ENCODE measurements around the gene THRB. TPM values are rescaled to one million over a fixed set of nuclear protein-coding genes. Genes with fewer than 3 reads are reported as not detected.
A peak's percentile ranks its signal among the peaks of the same experiment; 100 is the strongest.

THRB gene
- total RNA-seq, 1 experiment from 2014 or later = 5.8 TPM

GRCh38 chr3:24495326-24495994, 810 bp upstream of the THRB start:
- TF ChIP-seq ZNF281 (CRISPR knock-in tag; IDR thresholded peaks at IDR 0.05) (no peak), SP1 (CRISPR knock-in tag; conservative IDR thresholded peaks at IDR 0.05) (0 out of 2 replicates have a peak, but pooled peaks have one; percentile 0), KAT7 (CRISPR knock-in tag; IDR thresholded peaks at IDR 0.05; ENCODE audit: borderline replicate concordance) (no peak), ZNF263 (CRISPR knock-in tag; IDR thresholded peaks at IDR 0.05; ENCODE audit: low read depth) (peak; percentile 78), PRDM15 (CRISPR knock-in tag; IDR thresholded peaks at IDR 0.05) (0 out of 2 replicates have a peak, but pooled peaks have one; percentile 20), ZBTB43 (CRISPR knock-in tag; IDR thresholded peaks at IDR 0.05) (0 out of 2 replicates have a peak, but pooled peaks have one; percentile 44), IRF2 (CRISPR knock-in tag; IDR thresholded peaks at IDR 0.05; ENCODE audit: borderline replicate concordance, low read depth) (no peak), ZMAT4 (CRISPR knock-in tag; IDR thresholded peaks at IDR 0.05) (no peak), CREM (CRISPR knock-in tag; IDR thresholded peaks at IDR 0.05) (0 out of 2 replicates have a peak, but pooled peaks have one; percentile 11)
- TF ChIP-seq, protein P1, sequence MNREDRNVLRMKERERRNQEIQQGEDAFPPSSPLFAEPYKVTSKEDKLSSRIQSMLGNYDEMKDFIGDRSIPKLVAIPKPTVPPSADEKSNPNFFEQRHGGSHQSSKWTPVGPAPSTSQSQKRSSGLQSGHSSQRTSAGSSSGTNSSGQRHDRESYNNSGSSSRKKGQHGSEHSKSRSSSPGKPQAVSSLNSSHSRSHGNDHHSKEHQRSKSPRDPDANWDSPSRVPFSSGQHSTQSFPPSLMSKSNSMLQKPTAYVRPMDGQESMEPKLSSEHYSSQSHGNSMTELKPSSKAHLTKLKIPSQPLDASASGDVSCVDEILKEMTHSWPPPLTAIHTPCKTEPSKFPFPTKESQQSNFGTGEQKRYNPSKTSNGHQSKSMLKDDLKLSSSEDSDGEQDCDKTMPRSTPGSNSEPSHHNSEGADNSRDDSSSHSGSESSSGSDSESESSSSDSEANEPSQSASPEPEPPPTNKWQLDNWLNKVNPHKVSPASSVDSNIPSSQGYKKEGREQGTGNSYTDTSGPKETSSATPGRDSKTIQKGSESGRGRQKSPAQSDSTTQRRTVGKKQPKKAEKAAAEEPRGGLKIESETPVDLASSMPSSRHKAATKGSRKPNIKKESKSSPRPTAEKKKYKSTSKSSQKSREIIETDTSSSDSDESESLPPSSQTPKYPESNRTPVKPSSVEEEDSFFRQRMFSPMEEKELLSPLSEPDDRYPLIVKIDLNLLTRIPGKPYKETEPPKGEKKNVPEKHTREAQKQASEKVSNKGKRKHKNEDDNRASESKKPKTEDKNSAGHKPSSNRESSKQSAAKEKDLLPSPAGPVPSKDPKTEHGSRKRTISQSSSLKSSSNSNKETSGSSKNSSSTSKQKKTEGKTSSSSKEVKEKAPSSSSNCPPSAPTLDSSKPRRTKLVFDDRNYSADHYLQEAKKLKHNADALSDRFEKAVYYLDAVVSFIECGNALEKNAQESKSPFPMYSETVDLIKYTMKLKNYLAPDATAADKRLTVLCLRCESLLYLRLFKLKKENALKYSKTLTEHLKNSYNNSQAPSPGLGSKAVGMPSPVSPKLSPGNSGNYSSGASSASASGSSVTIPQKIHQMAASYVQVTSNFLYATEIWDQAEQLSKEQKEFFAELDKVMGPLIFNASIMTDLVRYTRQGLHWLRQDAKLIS (CRISPR knock-in tag; IDR thresholded peaks at IDR 0.05; ENCODE audit: borderline replicate concordance) = no peak
- TF ChIP-seq, protein P2, sequence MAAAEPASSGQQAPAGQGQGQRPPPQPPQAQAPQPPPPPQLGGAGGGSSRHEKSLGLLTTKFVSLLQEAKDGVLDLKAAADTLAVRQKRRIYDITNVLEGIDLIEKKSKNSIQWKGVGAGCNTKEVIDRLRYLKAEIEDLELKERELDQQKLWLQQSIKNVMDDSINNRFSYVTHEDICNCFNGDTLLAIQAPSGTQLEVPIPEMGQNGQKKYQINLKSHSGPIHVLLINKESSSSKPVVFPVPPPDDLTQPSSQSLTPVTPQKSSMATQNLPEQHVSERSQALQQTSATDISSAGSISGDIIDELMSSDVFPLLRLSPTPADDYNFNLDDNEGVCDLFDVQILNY (CRISPR knock-in tag; IDR thresholded peaks at IDR 0.05) = 0 out of 2 replicates have a peak, but pooled peaks have one; percentile 9
- ChIA-PET CTCF (interaction anchor here (1.0 to 2.5 kb wide), 8 partner anchors 10 to 231 kb away, joined by 3 to 11 read pairs (median 4); no protein-coding TSS in a partner anchor), POLR2A (no interaction called here)
- Mint-ChIP-seq H3K9me3 (no peaks in the 10 kb centered on the region), H3K4me3 (peak overlapping the region; percentile 91), H3K27me3 (ENCODE audit: low read depth) (peaks cover 50% of the 10 kb centered on the region), H3K4me1 (peaks cover 60% of the 10 kb centered on the region), H3K27ac (peak overlapping the region; percentile 83; the same call in 1 of the 2 replicates), H3K36me3 (no peaks in the 10 kb centered on the region)
- ATAC-seq (peak; percentile 54), DNase-seq (ENCODE audit: low spot score) (peak; percentile 67)
